RWPE2 (cell line): ENCODE measurements around the gene BCL11B.

Source experiments
- ATAC-seq: fragments of 200-7000 bp; cut with Tn5 transposase; 3 replicates; pipeline ENCODE4 v1.9.1; 2021; ENCODE audit warnings: low read depth
- DNase-seq: peaks from one replicate; pipeline ENCODE4 v3.0.0-alpha.2; 2020; ENCODE audit warnings: low spot score
- H3K27ac ChIP-seq: fragments of 450-650 bp; 2 replicates; pipeline ENCODE4 v1.5.1; 2017; ENCODE audit warnings: mild to moderate bottlenecking; ENCODE audit not compliant: poor library complexity, severe bottlenecking
- H3K27me3 ChIP-seq: fragments of 250-450 bp; sonication (Bioruptor Pico); 2 replicates; pipeline ENCODE4 v1.5.1; 2021; ENCODE audit warnings: mild to moderate bottlenecking, moderate library complexity; ENCODE audit not compliant: insufficient read depth, poor library complexity, severe bottlenecking
- H3K36me3 ChIP-seq: fragments of 250-450 bp; sonication (Bioruptor Pico); 2 replicates; pipeline ENCODE4 v1.5.1; 2020; ENCODE audit warnings: low read depth, mild to moderate bottlenecking, moderate library complexity
- H3K4me1 ChIP-seq: fragments of 250-450 bp; sonication (Bioruptor Pico); 2 replicates; pipeline ENCODE4 v1.5.1; 2021; ENCODE audit warnings: mild to moderate bottlenecking, moderate library complexity; ENCODE audit not compliant: insufficient read depth, poor library complexity, severe bottlenecking
- H3K4me3 ChIP-seq: fragments of 250-450 bp; sonication (Bioruptor Pico); 2 replicates; pipeline ENCODE4 v1.5.1; 2021; ENCODE audit warnings: mild to moderate bottlenecking, moderate library complexity; ENCODE audit not compliant: severe bottlenecking
- H3K9me3 ChIP-seq: fragments of 250-450 bp; sonication (Bioruptor Pico); 2 replicates; pipeline ENCODE4 v1.5.1; 2021; ENCODE audit warnings: mild to moderate bottlenecking, moderate library complexity; ENCODE audit not compliant: severe bottlenecking
- CTCF ChIP-seq: fragments of 450-650 bp; IDR thresholded peaks from one replicate; pipeline ENCODE4 v1.5.1; 2017; ENCODE audit warnings: mild to moderate bottlenecking, moderate library complexity; ENCODE audit not compliant: poor library complexity, severe bottlenecking

The BCL11B gene

GRCh38 chr14:99143793-99144192, 128.2 kb downstream of the BCL11B start:
- DNase-seq (peak; percentile 23), ATAC-seq (no peak)
- Histone ChIP-seq H3K36me3 (no peaks in the 10 kb centered on the region), H3K4me3 (no peak overlapping the region), H3K27ac (no peak overlapping the region), H3K9me3 (no peaks in the 10 kb centered on the region), H3K4me1 (no peaks in the 10 kb centered on the region), H3K27me3 (no peaks in the 10 kb centered on the region)
- TF ChIP-seq CTCF = no peak

- Histone ChIP-seq H3K27me3 (no peaks in the 10 kb centered on the region), H3K27ac (no peak overlapping the region), H3K9me3 (no peaks in the 10 kb centered on the region), H3K4me3 (no peak overlapping the region), H3K4me1 (no peaks in the 10 kb centered on the region), H3K36me3 (no peaks in the 10 kb centered on the region)
- TF ChIP-seq CTCF = no peak
- DNase-seq (peak; percentile 16), ATAC-seq (no peak)
These were observed 128.9 kb downstream of the BCL11B start for GRCh38 chr14:99143126-99143525.

- no peak for TF ChIP-seq CTCF
- no peaks in the 10 kb centered on the region for H3K36me3 ChIP-seq
- no peaks in the 10 kb centered on the region for H3K4me1 ChIP-seq
- H3K27ac ChIP-seq = no peak overlapping the region
- DNase-seq = peak; percentile 24
- ATAC-seq = no peak
- H3K9me3 ChIP-seq = no peaks in the 10 kb centered on the region
- H3K27me3 ChIP-seq = no peaks in the 10 kb centered on the region
- no peak overlapping the region for H3K4me3 ChIP-seq
These were observed 130.8 kb downstream of the BCL11B start for GRCh38 chr14:99141236-99141635.

GRCh38 chr14:99138999-99139865, 132.8 kb downstream of the BCL11B start:
- Histone ChIP-seq H3K9me3 (no peaks in the 10 kb centered on the region), H3K27me3 (no peaks in the 10 kb centered on the region), H3K36me3 (no peaks in the 10 kb centered on the region), H3K4me3 (no peak overlapping the region), H3K4me1 (no peaks in the 10 kb centered on the region), H3K27ac (no peak overlapping the region)
- ATAC-seq (no peak), DNase-seq (no peak)
- TF ChIP-seq CTCF = no peak
